ENCODE results near the gene LRG1.

Gene LRG1

GRCh38 chr19:4533334-4533733, 6.5 kb downstream of the LRG1 start:
- Histone ChIP-seq H3K4me3 (ENCODE audit: low read depth, low read length) (no peak overlapping the region), H3K9me3 (ENCODE audit: control insufficient read depth, insufficient read depth, low read depth, low read length) (no peaks in the 10 kb centered on the region), H3K36me3 (ENCODE audit: control insufficient read depth in 2 of 2, insufficient read depth in 1 of 2, low read length in 2 of 2) (no peaks in the 10 kb centered on the region), H3K4me1 (ENCODE audit: control insufficient read depth, insufficient read depth, low read length) (no peaks in the 10 kb centered on the region), H3K27ac (ENCODE audit: extremely low read depth, low read depth, low read length) (no peak overlapping the region)
- CTCF ChIA-PET = interaction anchor here (1.0 to 4.4 kb wide), 2 partner anchors 8 to 14 kb away, joined by 5 to 72 read pairs; no protein-coding TSS in a partner anchor
- POLR2A ChIA-PET = no interaction called here
- TF ChIP-seq GLIS1 (tag by site-specific recombination; IDR thresholded peaks at IDR 0.05) = no peak
- no peak for TF ChIP-seq ZNF292 (tag by site-specific recombination; IDR thresholded peaks at IDR 0.05; ENCODE audit: borderline replicate concordance, low read depth)
- 0 out of 2 replicates have a peak, but pooled peaks have one; percentile 21 for TF ChIP-seq KLF8 (tag by site-specific recombination; IDR thresholded peaks at IDR 0.05)
- TF ChIP-seq ZNF791 (tag by site-specific recombination; IDR thresholded peaks at IDR 0.05) = no peak
- no peak for TF ChIP-seq ZNF155 (tag by site-specific recombination; IDR thresholded peaks at IDR 0.05)
- TF ChIP-seq FEZF1 (tag by site-specific recombination; IDR thresholded peaks at IDR 0.05) = no peak

- no peak overlapping the region for H3K4me3 ChIP-seq (ENCODE audit: low read depth, low read length)
- POLR2A ChIA-PET = no interaction called here
- H3K36me3 ChIP-seq (ENCODE audit: control insufficient read depth in 2 of 2, insufficient read depth in 1 of 2, low read length in 2 of 2) = no peaks in the 10 kb centered on the region
Measured at GRCh38 chr19:4531562-4532165, 8.2 kb downstream of the LRG1 start.

GRCh38 chr19:4529924-4530522, 9.8 kb downstream of the LRG1 start:
- TF ChIP-seq EGR2 (tag by site-specific recombination; IDR thresholded peaks at IDR 0.05; ENCODE audit: low read depth) = no peak
- TF ChIP-seq KLF9 (tag by site-specific recombination; IDR thresholded peaks at IDR 0.05; ENCODE audit: low read depth) = no peak
- no peak for TF ChIP-seq ZBTB6 (tag by site-specific recombination; IDR thresholded peaks at IDR 0.05)
- TF ChIP-seq HIC1 (tag by site-specific recombination; IDR thresholded peaks at IDR 0.05) = 0 out of 2 replicates have a peak, but pooled peaks have one; percentile 18
- 0 out of 2 replicates have a peak, but pooled peaks have one; percentile 33 for TF ChIP-seq ZNF16 (tag by site-specific recombination; IDR thresholded peaks at IDR 0.05; ENCODE audit: low read depth)
- TF ChIP-seq SCRT1 (tag by site-specific recombination; IDR thresholded peaks at IDR 0.05; ENCODE audit: borderline replicate concordance) = peak; percentile 77; the same call in 1 of the 2 replicates
- peak; percentile 86 for TF ChIP-seq SCRT2 (tag by site-specific recombination; IDR thresholded peaks at IDR 0.05)
- TF ChIP-seq ZNF169 (tag by site-specific recombination; IDR thresholded peaks at IDR 0.05) = no peak
- ChIA-PET CTCF (interaction anchor here (0.6 kb wide), 2 partner anchors 62 to 105 kb away, joined by 3 read pairs; no protein-coding TSS in a partner anchor), POLR2A (no interaction called here)
- Histone ChIP-seq H3K27ac (ENCODE audit: extremely low read depth, low read depth, low read length) (no peak overlapping the region), H3K4me3 (ENCODE audit: low read depth, low read length) (no peak overlapping the region), H3K36me3 (ENCODE audit: control insufficient read depth in 2 of 2, insufficient read depth in 1 of 2, low read length in 2 of 2) (no peaks in the 10 kb centered on the region), H3K9me3 (ENCODE audit: control insufficient read depth, insufficient read depth, low read depth, low read length) (no peaks in the 10 kb centered on the region), H3K4me1 (ENCODE audit: control insufficient read depth, insufficient read depth, low read length) (no peaks in the 10 kb centered on the region)

More at GRCh38 chr19:4531562-4532165, 8.2 kb downstream of the LRG1 start:
- Histone ChIP-seq H3K27ac (ENCODE audit: extremely low read depth, low read depth, low read length) (no peak overlapping the region), H3K4me1 (ENCODE audit: control insufficient read depth, insufficient read depth, low read length) (no peaks in the 10 kb centered on the region), H3K9me3 (ENCODE audit: control insufficient read depth, insufficient read depth, low read depth, low read length) (no peaks in the 10 kb centered on the region)
- TF ChIP-seq ZBTB20 (tag by site-specific recombination; IDR thresholded peaks at IDR 0.05) (no peak), ZNF600 (tag by site-specific recombination; IDR thresholded peaks at IDR 0.05) (0 out of 2 replicates have a peak, but pooled peaks have one; percentile 29), ZNF580 (tag by site-specific recombination; IDR thresholded peaks at IDR 0.05) (no peak), ZNF157 (tag by site-specific recombination; IDR thresholded peaks at IDR 0.05) (peak; percentile 86), ZNF341 (tag by site-specific recombination; IDR thresholded peaks at IDR 0.05; ENCODE audit: low read depth) (no peak)
- CTCF ChIA-PET = no interaction called here
